Body of pancreas (tissue), 4 donors: Measurements from ENCODE around the gene IQSEC1. TPM values are rescaled to one million over a fixed set of nuclear protein-coding genes. Genes with fewer than 3 reads are reported as not detected.
A peak's percentile ranks its signal among the peaks of the same experiment; 100 is the strongest.

Experiments used
- ATAC-seq: fragments of 150-250 bp; one replicate; pipeline ENCODE4 v1.9.1; 2016
- DNase-seq, 4 donors: peaks; one replicate each; pipeline ENCODE4 v3.0.0-alpha.2; 2019
- H3K27ac ChIP-seq, 4 donors: fragments of 200-600 bp; sonication (generic); 1 replicate in 3 of 4; 2 replicates in 1 of 4; pipeline versions ENCODE4 v1.5.1 to v1.6.1; 2016 to 2019; ENCODE audit warnings: mild to moderate bottlenecking in 1 of 4, mixed read lengths in 1 of 4, moderate library complexity in 1 of 4
- H3K27me3 ChIP-seq, 2 donors: fragments of 200-600 bp; sonication (generic); one replicate each; pipeline ENCODE4 v1.6.0; 2016; ENCODE audit warnings: mild to moderate bottlenecking in 1 of 2
- H3K36me3 ChIP-seq, 2 donors: fragments of 200-600 bp; sonication (generic); replicated peaks in 1 of 2; 2 replicates each; pipeline ENCODE4 v1.5.1; 2016; ENCODE audit warnings: low read depth in 2 of 2; ENCODE audit not compliant: insufficient read depth in 1 of 2
- H3K4me1 ChIP-seq: fragments of 200-600 bp; sonication (generic); one replicate; pipeline ENCODE4 v1.6.0; 2016
- H3K4me3 ChIP-seq, 2 donors: fragments of 200-600 bp; sonication (generic); 1 replicate in 1 of 2; 2 replicates in 1 of 2; pipeline ENCODE4 v1.5.1; 2016 to 2019
- H3K9me3 ChIP-seq, 3 donors: fragments of 200-600 bp; sonication (generic); 1 replicate in 2 of 3; 2 replicates in 1 of 3; pipeline ENCODE4 v1.5.1; 2016
- POLR2A ChIP-seq, 3 donors: fragments of 450-650 bp; IDR thresholded peaks; one replicate each; pipeline ENCODE4 v1.6.1; 2016; ENCODE audit warnings: antibody characterized with exemption in 3 of 3, mild to moderate bottlenecking in 2 of 3
- WGBS, 2 donors: methylation state at CpG; one replicate each; pipeline ENCODE4 v1.1.5; 2017; 5-methylcytosine and 5-hydroxymethylcytosine counted together
- intact Hi-C: fragments of 100-400 bp; cut with DNase I; formaldehyde crosslinking; loops from one replicate; pipeline ENCODE4 v1.15.1; 2023
- total RNA-seq, 2 donors: library from RNA; depleted of rRNA; stranded (reverse); fragments of >200 nt; gene quantifications; one replicate each; pipeline ENCODE4 v1.1.0, GENCODE V29; 2016
- TF ChIP-seq, protein P1 (sequence below), 7 experiments: fragments of 450-650 bp in 4 of 7; fragments of 200-600 bp in 3 of 7; sonication (generic) in 3 of 7; IDR thresholded peaks; one replicate each; pipeline ENCODE4 v1.5.1; 2016 to 2019; ENCODE audit warnings: antibody characterized with exemption in 7 of 7

Gene IQSEC1
- total RNA-seq, 2 donors from 2014 or later, result 29.6 to 42.2 TPM

DNA sequence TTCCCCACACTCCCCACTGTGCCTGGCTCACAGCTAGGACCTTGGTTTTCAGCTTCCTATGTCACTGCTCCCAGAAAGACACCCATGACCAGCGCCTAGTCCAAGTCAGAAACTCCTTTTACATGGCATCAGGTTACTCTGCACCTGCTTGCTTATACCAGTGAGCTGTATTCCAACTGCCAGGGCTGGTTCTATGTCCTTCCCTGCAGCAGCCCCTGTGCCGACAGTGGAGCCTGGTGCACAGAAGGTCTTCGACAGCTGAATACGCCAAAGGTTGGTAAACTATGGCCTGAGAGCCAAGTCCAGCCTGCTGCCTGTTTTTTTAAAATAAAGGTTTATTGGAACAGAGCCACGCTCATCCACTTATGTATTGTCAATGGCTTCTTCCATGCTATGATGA, 102.5 kb downstream of the IQSEC1 start:
- no peak for TF ChIP-seq POLR2A (IDR thresholded peaks at IDR 0.05)
- TF ChIP-seq, protein P1, sequence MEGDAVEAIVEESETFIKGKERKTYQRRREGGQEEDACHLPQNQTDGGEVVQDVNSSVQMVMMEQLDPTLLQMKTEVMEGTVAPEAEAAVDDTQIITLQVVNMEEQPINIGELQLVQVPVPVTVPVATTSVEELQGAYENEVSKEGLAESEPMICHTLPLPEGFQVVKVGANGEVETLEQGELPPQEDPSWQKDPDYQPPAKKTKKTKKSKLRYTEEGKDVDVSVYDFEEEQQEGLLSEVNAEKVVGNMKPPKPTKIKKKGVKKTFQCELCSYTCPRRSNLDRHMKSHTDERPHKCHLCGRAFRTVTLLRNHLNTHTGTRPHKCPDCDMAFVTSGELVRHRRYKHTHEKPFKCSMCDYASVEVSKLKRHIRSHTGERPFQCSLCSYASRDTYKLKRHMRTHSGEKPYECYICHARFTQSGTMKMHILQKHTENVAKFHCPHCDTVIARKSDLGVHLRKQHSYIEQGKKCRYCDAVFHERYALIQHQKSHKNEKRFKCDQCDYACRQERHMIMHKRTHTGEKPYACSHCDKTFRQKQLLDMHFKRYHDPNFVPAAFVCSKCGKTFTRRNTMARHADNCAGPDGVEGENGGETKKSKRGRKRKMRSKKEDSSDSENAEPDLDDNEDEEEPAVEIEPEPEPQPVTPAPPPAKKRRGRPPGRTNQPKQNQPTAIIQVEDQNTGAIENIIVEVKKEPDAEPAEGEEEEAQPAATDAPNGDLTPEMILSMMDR (IDR thresholded peaks at IDR 0.05), result no peak
- no peak for ATAC-seq
- H3K27ac ChIP-seq, result no peak overlapping the region
- H3K4me3 ChIP-seq, result no peak overlapping the region
- no peak for DNase-seq
- intact Hi-C loops, result no loop called here
- WGBS, 2 donors, result 89 to 94% methylated on average over 5 of the region's 5 CpGs
- H3K36me3 ChIP-seq, result no peaks in the 10 kb centered on the region
- H3K9me3 ChIP-seq, result no peaks in the 10 kb centered on the region
- H3K27me3 ChIP-seq, result no peaks in the 10 kb centered on the region
- H3K4me1 ChIP-seq, result peaks cover 21% of the 10 kb centered on the region

GRCh38 chr3:12969486-12969885, 103.7 kb downstream of the IQSEC1 start:
- no peak for DNase-seq
- H3K36me3 ChIP-seq, result no peaks in the 10 kb centered on the region
- no peak for ATAC-seq
- H3K27me3 ChIP-seq, result no peaks in the 10 kb centered on the region
- no peak overlapping the region for H3K4me3 ChIP-seq
- intact Hi-C loops, result no loop called here
- H3K9me3 ChIP-seq, result no peaks in the 10 kb centered on the region
- peaks cover 33% of the 10 kb centered on the region for H3K4me1 ChIP-seq
- H3K27ac ChIP-seq, result no peak overlapping the region
- WGBS, 2 donors, result 82 to 87% methylated on average over 6 of the region's 6 CpGs
- TF ChIP-seq POLR2A (IDR thresholded peaks at IDR 0.05), result no peak
- TF ChIP-seq, protein P1 (IDR thresholded peaks at IDR 0.05), result no peak

- H3K4me3 ChIP-seq, result no peak overlapping the region
- DNase-seq (no peak), ATAC-seq (no peak)
- H3K36me3 ChIP-seq, result no peaks in the 10 kb centered on the region
- H3K4me1 ChIP-seq, result peaks cover 43% of the 10 kb centered on the region
- no peak for TF ChIP-seq POLR2A (IDR thresholded peaks at IDR 0.05)
- TF ChIP-seq, protein P1 (IDR thresholded peaks at IDR 0.05), result no peak
- H3K27me3 ChIP-seq, result no peaks in the 10 kb centered on the region
- H3K27ac ChIP-seq, result peak overlapping the region in 1 of 4 donors; percentile 20
- intact Hi-C loops, result no loop called here
- WGBS, 2 donors, result 44 to 52% methylated on average over 4 to 5 of the region's 5 CpGs
- no peaks in the 10 kb centered on the region for H3K9me3 ChIP-seq
Observed at GRCh38 chr3:12968541-12968940, 104.7 kb downstream of the IQSEC1 start.

GRCh38 chr3:12967606-12968351, 105.5 kb downstream of the IQSEC1 start:
- intact Hi-C loops, result no loop called here
- H3K9me3 ChIP-seq, result no peaks in the 10 kb centered on the region
- 8 to 24% methylated on average over 6 to 19 of the region's 64 CpGs for WGBS, 2 donors
- H3K36me3 ChIP-seq, result no peaks in the 10 kb centered on the region
- peaks cover 50% of the 10 kb centered on the region for H3K4me1 ChIP-seq
- peak overlapping the region; percentile 26 to 76 (median 68) for H3K27ac ChIP-seq
- TF ChIP-seq, protein P1 (IDR thresholded peaks at IDR 0.05), result no peak
- no peak for TF ChIP-seq POLR2A (IDR thresholded peaks at IDR 0.05)
- peak overlapping the region; percentile 20 to 51 for H3K4me3 ChIP-seq
- DNase-seq (peak; percentile 92 to 96 (median 94)), ATAC-seq (peak; percentile 92)
- no peaks in the 10 kb centered on the region for H3K27me3 ChIP-seq
